ENCODE results near the gene RSBN1.
"Not testable (repeated sequence)": the region's sequence is repeated elsewhere in the genome, so short reads cannot be mapped to it uniquely, and the experiment has no call there.

RSBN1 gene

GRCh38 chr1:113811888-113812660 lies at the start of gene RSBN1:
TSS of gene RSBN1 (minus strand) at chr1:113812476. CDS start at chr1:113812412, 64 bp downstream.
- DNase-seq (ENCODE audit: low read depth) = peak; percentile 99

GRCh38 chr1:113861641-113862040 lies 49.4 kb upstream of the RSBN1 start:
- no peak for DNase-seq (ENCODE audit: low read depth)

GRCh38 chr1:113860891-113861290 lies 48.6 kb upstream of the RSBN1 start:
- DNase-seq (ENCODE audit: low read depth) = peak; percentile 40

- DNase-seq (ENCODE audit: low read depth) = no peak
These were observed 47.4 kb upstream of the RSBN1 start for GRCh38 chr1:113859478-113860175.

GRCh38 chr1:113858982-113859381 lies 46.7 kb upstream of the RSBN1 start:
- DNase-seq (ENCODE audit: low read depth) = no peak

- no peak for DNase-seq (ENCODE audit: low read depth)
These were observed 46.1 kb upstream of the RSBN1 start for GRCh38 chr1:113858418-113858817.

- DNase-seq (ENCODE audit: low read depth) = no peak
These were observed 45.5 kb upstream of the RSBN1 start for GRCh38 chr1:113857776-113858175.

- no peak for DNase-seq (ENCODE audit: low read depth)
These were observed 44.1 kb upstream of the RSBN1 start for GRCh38 chr1:113856401-113856790.

- DNase-seq (ENCODE audit: low read depth) = no peak
These were observed 43.5 kb upstream of the RSBN1 start for GRCh38 chr1:113855630-113856400.

- DNase-seq (ENCODE audit: low read depth) = no peak
These were observed 42.0 kb upstream of the RSBN1 start for GRCh38 chr1:113854234-113854633.

- not testable (repeated sequence) for DNase-seq (ENCODE audit: low read depth)
These were observed 40.4 kb upstream of the RSBN1 start for GRCh38 chr1:113852694-113853093.

- DNase-seq (ENCODE audit: low read depth) = no peak
These were observed 38.0 kb upstream of the RSBN1 start for GRCh38 chr1:113850127-113850796.

GRCh38 chr1:113849072-113849471 lies 36.8 kb upstream of the RSBN1 start:
- DNase-seq (ENCODE audit: low read depth) = no peak

GRCh38 chr1:113846391-113847035 lies 34.2 kb upstream of the RSBN1 start:
- DNase-seq (ENCODE audit: low read depth) = no peak

- DNase-seq (ENCODE audit: low read depth) = no peak
These were observed 24.3 kb upstream of the RSBN1 start for GRCh38 chr1:113836534-113836933.

- peak; percentile 35 for DNase-seq (ENCODE audit: low read depth)
These were observed 23.5 kb upstream of the RSBN1 start for GRCh38 chr1:113835686-113836290.

GRCh38 chr1:113834716-113835115 lies 22.4 kb upstream of the RSBN1 start:
- no peak for DNase-seq (ENCODE audit: low read depth)

GRCh38 chr1:113830039-113830438 lies 17.8 kb upstream of the RSBN1 start:
- no peak for DNase-seq (ENCODE audit: low read depth)

GRCh38 chr1:113821916-113822315 lies 9.6 kb upstream of the RSBN1 start:
- no peak for DNase-seq (ENCODE audit: low read depth)

- DNase-seq (ENCODE audit: low read depth) = no peak
These were observed 6.3 kb upstream of the RSBN1 start for GRCh38 chr1:113818578-113818977.

- DNase-seq (ENCODE audit: low read depth) = no peak
These were observed 942 bp upstream of the RSBN1 start for GRCh38 chr1:113813218-113813617.

Measured in stromal cell of bone marrow (primary cell).